ENCODE measurements around the gene TRIM6. TPM values are rescaled to one million over a fixed set of nuclear protein-coding genes. Genes with fewer than 3 reads are reported as not detected.

TRIM6 gene
- total and polyA plus RNA-seq, 2 donors (not counting 3 experiments of a cell fraction or from before 2014, with no cell fraction given), result 3.9 to 5.6 TPM

DNA sequence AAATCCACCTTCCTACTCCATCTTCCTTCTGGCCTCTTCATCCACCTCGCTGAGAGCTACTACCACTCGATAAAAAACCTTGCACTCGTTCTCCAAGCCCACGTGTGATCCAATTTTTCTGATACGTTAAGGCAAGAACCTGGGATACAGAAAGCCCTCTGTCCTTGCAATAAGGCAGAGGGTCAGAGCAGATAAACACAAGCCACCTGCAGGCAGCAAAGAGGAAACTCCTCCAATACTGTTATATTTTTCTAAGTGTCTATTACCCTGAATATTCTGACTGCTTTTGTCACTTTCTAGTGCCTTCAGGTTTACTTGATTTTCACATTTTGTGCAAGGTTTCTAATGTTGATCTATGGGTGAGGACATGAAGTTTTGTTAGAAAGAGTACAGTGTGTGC is 61.9 kb downstream of the TRIM6 start:
- Histone ChIP-seq H3K27ac (ENCODE audit: insufficient read depth, low read depth, low read length) (no peak overlapping the region), H3K36me3 (ENCODE audit: control insufficient read depth in 2 of 2, extremely low read depth in 1 of 2, insufficient read depth in 2 of 2, low read length in 2 of 2) (no peaks in the 10 kb centered on the region), H3K79me2 (ENCODE audit: control insufficient read depth, insufficient read depth, low read length) (no peaks in the 10 kb centered on the region), H3K27me3 (ENCODE audit: control insufficient read depth in 2 of 2, insufficient read depth in 2 of 2, low read length in 2 of 2) (no peaks in the 10 kb centered on the region), H3K9ac (replicated peaks; ENCODE audit: extremely low read depth, insufficient read depth, low read length) (no peak overlapping the region), H3K4me1 (ENCODE audit: control insufficient read depth, extremely low read depth, insufficient read depth, low read length) (no peaks in the 10 kb centered on the region), H2AFZ (ENCODE audit: low read depth, low read length) (no peak overlapping the region), H4K20me1 (replicated peaks; ENCODE audit: control insufficient read depth, extremely low read depth, insufficient read depth, low read length) (no peaks in the 10 kb centered on the region), H3K4me2 (ENCODE audit: insufficient read depth, low read length) (no peak overlapping the region), H3K9me1 (replicated peaks; ENCODE audit: control insufficient read depth, extremely low read depth, insufficient read depth, low read length) (no peaks in the 10 kb centered on the region), H3K4me3 (replicated peaks in 1 of 3; ENCODE audit: insufficient read depth in 1 of 3, low read depth in 1 of 3, low read length in 3 of 3) (no peak overlapping the region), H3K9me3 (replicated peaks; ENCODE audit: control insufficient read depth, insufficient read depth, low read length) (no peaks in the 10 kb centered on the region)
- BruUV-seq (replicated peaks), result no TSS peak
- dilution Hi-C loops (cut with MboI; ENCODE audit: extremely low pct_ligation_motif_present, low sequenced_read_pairs) (no loop called here), intact Hi-C loops (cut with micrococcal nuclease) (no loop called here)
- TF ChIP-seq POLR2AphosphoS5 (IDR thresholded peaks at IDR 0.05; ENCODE audit: insufficient read depth, low read depth, low read length), result no peak
- TF ChIP-seq, protein P1, sequence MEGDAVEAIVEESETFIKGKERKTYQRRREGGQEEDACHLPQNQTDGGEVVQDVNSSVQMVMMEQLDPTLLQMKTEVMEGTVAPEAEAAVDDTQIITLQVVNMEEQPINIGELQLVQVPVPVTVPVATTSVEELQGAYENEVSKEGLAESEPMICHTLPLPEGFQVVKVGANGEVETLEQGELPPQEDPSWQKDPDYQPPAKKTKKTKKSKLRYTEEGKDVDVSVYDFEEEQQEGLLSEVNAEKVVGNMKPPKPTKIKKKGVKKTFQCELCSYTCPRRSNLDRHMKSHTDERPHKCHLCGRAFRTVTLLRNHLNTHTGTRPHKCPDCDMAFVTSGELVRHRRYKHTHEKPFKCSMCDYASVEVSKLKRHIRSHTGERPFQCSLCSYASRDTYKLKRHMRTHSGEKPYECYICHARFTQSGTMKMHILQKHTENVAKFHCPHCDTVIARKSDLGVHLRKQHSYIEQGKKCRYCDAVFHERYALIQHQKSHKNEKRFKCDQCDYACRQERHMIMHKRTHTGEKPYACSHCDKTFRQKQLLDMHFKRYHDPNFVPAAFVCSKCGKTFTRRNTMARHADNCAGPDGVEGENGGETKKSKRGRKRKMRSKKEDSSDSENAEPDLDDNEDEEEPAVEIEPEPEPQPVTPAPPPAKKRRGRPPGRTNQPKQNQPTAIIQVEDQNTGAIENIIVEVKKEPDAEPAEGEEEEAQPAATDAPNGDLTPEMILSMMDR (IDR thresholded peaks at IDR 0.05; ENCODE audit: extremely low read depth in 1 of 2, insufficient read depth in 1 of 2, low read depth in 1 of 2, low read length in 2 of 2), result no peak
- no peak for TF ChIP-seq JUN (IDR thresholded peaks at IDR 0.05; ENCODE audit: borderline replicate concordance, insufficient read depth, insufficient read length, low read depth)
- no peak for TF ChIP-seq MYC (IDR thresholded peaks at IDR 0.05; ENCODE audit: low read depth, low read length)
- no peak for TF ChIP-seq EZH2 (IDR thresholded peaks at IDR 0.05; ENCODE audit: borderline replicate concordance, low read depth, low read length, severe bottlenecking)
- TF ChIP-seq GATA2 (IDR thresholded peaks at IDR 0.05; ENCODE audit: insufficient read depth, insufficient read length, low read depth, low read length), result no peak
- TF ChIP-seq, protein P2, sequence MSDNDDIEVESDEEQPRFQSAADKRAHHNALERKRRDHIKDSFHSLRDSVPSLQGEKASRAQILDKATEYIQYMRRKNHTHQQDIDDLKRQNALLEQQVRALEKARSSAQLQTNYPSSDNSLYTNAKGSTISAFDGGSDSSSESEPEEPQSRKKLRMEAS (IDR thresholded peaks at IDR 0.05; ENCODE audit: insufficient read depth, insufficient read length), result no peak
- no peak for TF ChIP-seq FOS (IDR thresholded peaks at IDR 0.05; ENCODE audit: borderline replicate concordance, insufficient read depth, low read length)
- TF ChIP-seq POLR2A (IDR thresholded peaks at IDR 0.05; ENCODE audit: low read depth, low read length), result no peak
- DNase-seq (ENCODE audit: low read depth, low spot score), result no peak
- ChIA-PET CTCF (interaction anchor here (1.2 kb wide), 1 partner anchor 57 kb away, joined by 3 read pairs; no protein-coding TSS in a partner anchor), POLR2A (no interaction called here)
- FAIRE-seq, result no peak

Other genes starting within 250 kb of the TRIM6 start
- not detected in 2 replicates for gene OR51B6, start 245.1 kb upstream of the TRIM6 start, total RNA-seq
- not detected in 2 replicates for gene OR51B6, start 245.1 kb upstream of the TRIM6 start, polyA plus RNA-seq
- gene OR51M1, start 212.8 kb upstream of the TRIM6 start, total RNA-seq, result not detected in 2 replicates
- not detected in 2 replicates for gene OR51M1, start 212.8 kb upstream of the TRIM6 start, polyA plus RNA-seq
- gene OR51Q1, start 174.5 kb upstream of the TRIM6 start, total RNA-seq, result not detected in 2 replicates
- gene OR51Q1, start 174.5 kb upstream of the TRIM6 start, polyA plus RNA-seq, result not detected in 2 replicates
- not detected in 2 replicates for gene OR51I1, start 155.1 kb upstream of the TRIM6 start, total RNA-seq
- 0.10 TPM in 1 of 2 replicates, not detected in the other for gene OR51I1, start 155.1 kb upstream of the TRIM6 start, polyA plus RNA-seq
- not detected in 2 replicates for gene OR51I2, start 147.3 kb upstream of the TRIM6 start, total RNA-seq
- not detected in 2 replicates for gene OR51I2, start 147.3 kb upstream of the TRIM6 start, polyA plus RNA-seq
- not detected in 2 replicates for gene OR52D1, start 108.0 kb upstream of the TRIM6 start, total RNA-seq
- not detected in 2 replicates for gene OR52D1, start 108.0 kb upstream of the TRIM6 start, polyA plus RNA-seq
- gene UBQLN3, start 86.7 kb upstream of the TRIM6 start, total RNA-seq, result not detected in 2 replicates
- not detected in 2 replicates for gene UBQLN3, start 86.7 kb upstream of the TRIM6 start, polyA plus RNA-seq
- 0.28 and 0.33 TPM in 2 replicates for gene UBQLNL, start 79.9 kb upstream of the TRIM6 start, total RNA-seq
- 0.48 and 0.54 TPM in 2 replicates for gene UBQLNL, start 79.9 kb upstream of the TRIM6 start, polyA plus RNA-seq
- gene OR52H1, start 48.1 kb upstream of the TRIM6 start, total RNA-seq, result not detected in 2 replicates
- gene OR52H1, start 48.1 kb upstream of the TRIM6 start, polyA plus RNA-seq, result 0.30 and 0.33 TPM in 2 replicates
- gene OR52B6, start 15.8 kb upstream of the TRIM6 start, total RNA-seq, result not detected in 2 replicates
- gene OR52B6, start 15.8 kb upstream of the TRIM6 start, polyA plus RNA-seq, result not detected in 2 replicates
- gene TRIM34, start 28.4 kb downstream of the TRIM6 start, total RNA-seq, result 5.2 and 6.7 TPM in 2 replicates
- 14.6 and 15.2 TPM in 2 replicates for gene TRIM34, start 28.4 kb downstream of the TRIM6 start, polyA plus RNA-seq
- 54.5 and 61.4 TPM in 2 replicates for gene TRIM5, start 88.4 kb downstream of the TRIM6 start, total RNA-seq
- 46.0 and 57.3 TPM in 2 replicates for gene TRIM5, start 88.4 kb downstream of the TRIM6 start, polyA plus RNA-seq
- gene TRIM22, start 93.2 kb downstream of the TRIM6 start, total RNA-seq, result 73.4 and 110 TPM in 2 replicates
- gene TRIM22, start 93.2 kb downstream of the TRIM6 start, polyA plus RNA-seq, result 67.5 and 73.5 TPM in 2 replicates
- not detected in 2 replicates for gene OR56B1, start 139.8 kb downstream of the TRIM6 start, total RNA-seq
- gene OR56B1, start 139.8 kb downstream of the TRIM6 start, polyA plus RNA-seq, result not detected in 2 replicates
- gene OR52N4, start 157.6 kb downstream of the TRIM6 start, total RNA-seq, result not detected in 2 replicates
- gene OR52N4, start 157.6 kb downstream of the TRIM6 start, polyA plus RNA-seq, result 0.08 and 0.10 TPM in 2 replicates
- gene OR52N5, start 186.7 kb downstream of the TRIM6 start, total RNA-seq, result not detected in 2 replicates
- not detected in 2 replicates for gene OR52N5, start 186.7 kb downstream of the TRIM6 start, polyA plus RNA-seq
- not detected in 2 replicates for gene OR52N1, start 194.6 kb downstream of the TRIM6 start, total RNA-seq
- not detected in 2 replicates for gene OR52N1, start 194.6 kb downstream of the TRIM6 start, polyA plus RNA-seq
- gene OR52N2, start 212.3 kb downstream of the TRIM6 start, total RNA-seq, result not detected in 2 replicates
- gene OR52N2, start 212.3 kb downstream of the TRIM6 start, polyA plus RNA-seq, result not detected in 2 replicates
- not detected in 2 replicates for gene OR52E6, start 245.3 kb downstream of the TRIM6 start, total RNA-seq
- not detected in 2 replicates for gene OR52E6, start 245.3 kb downstream of the TRIM6 start, polyA plus RNA-seq

Measured in endothelial cell of umbilical vein (primary cell).